OCI-LY7 (cell line): ENCODE measurements around the gene TXNIP. TPM values are rescaled to one million over a fixed set of nuclear protein-coding genes. Genes with fewer than 3 reads are reported as not detected.

ENCODE experiments used
- BruUV-seq: library from RNA; stranded (reverse); fragments of 400-500 nt; replicated peaks from 2 replicates; lab custom pipeline; 2021; lab: Mats Ljungman, UMichigan
- CTCF ChIA-PET: fragments of 300-600 bp; sonication (Branson Sonifier 250); formaldehyde crosslinking; loops from one replicate; lab custom pipeline; 2022; ENCODE audit warnings: antibody characterized with exemption; ENCODE audit not compliant: unreplicated experiment; lab: Charles Lee
- POLR2A ChIA-PET: fragments of 300-600 bp; sonication (Branson Sonifier 250); formaldehyde crosslinking; loops from one replicate; lab custom pipeline; 2022; ENCODE audit warnings: antibody characterized with exemption; lab: Charles Lee
- DNase-seq: peaks from one replicate; pipeline ENCODE4 v3.0.0-alpha.2; 2015; ENCODE audit warnings: low spot score
- H2AFZ ChIP-seq: fragments of 200-600 bp; sonication (generic), shearing (Covaris generic); 2 replicates; pipeline ENCODE4 v1.6.1; 2014; ENCODE audit warnings: mild to moderate bottlenecking, antibody characterized with exemption, low read length, moderate library complexity
- H3K27ac ChIP-seq: fragments of 200-600 bp; sonication (generic); 2 replicates; pipeline ENCODE4 v1.5.1; 2014; ENCODE audit warnings: mixed run types, low read depth, mild to moderate bottlenecking, moderate library complexity, low read length, inconsistent platforms; ENCODE audit not compliant: poor library complexity, severe bottlenecking
- H3K36me3 ChIP-seq: fragments of 200-600 bp; sonication (generic); 2 replicates; pipeline ENCODE4 v1.6.1; 2014; ENCODE audit warnings: mild to moderate bottlenecking, antibody characterized with exemption, low read length, moderate library complexity, mixed read lengths; ENCODE audit not compliant: insufficient read depth
- H3K4me1 ChIP-seq: fragments of 200-600 bp; sonication (generic); 2 replicates; pipeline ENCODE4 v1.5.1; 2014; ENCODE audit warnings: mild to moderate bottlenecking, low read length; ENCODE audit not compliant: insufficient read depth, poor library complexity, severe bottlenecking
- H3K4me2 ChIP-seq: fragments of 200-600 bp; sonication (generic); 2 replicates; pipeline ENCODE4 v1.6.1; 2014; ENCODE audit warnings: mild to moderate bottlenecking, low read length
- H3K4me3 ChIP-seq: fragments of 200-600 bp; sonication (generic); 2 replicates; pipeline ENCODE4 v1.5.1; 2014; ENCODE audit warnings: mild to moderate bottlenecking, low read depth, low read length; ENCODE audit not compliant: poor library complexity, severe bottlenecking
- H3K79me2 ChIP-seq: fragments of 200-600 bp; sonication (generic); 2 replicates; pipeline ENCODE4 v1.6.1; 2016; ENCODE audit warnings: low read depth, mild to moderate bottlenecking, low read length, moderate library complexity, mixed read lengths; ENCODE audit not compliant: insufficient read depth
- H3K9me2 ChIP-seq: fragments of 200-600 bp; sonication (generic); 2 replicates; pipeline ENCODE4 v1.6.1; 2016; ENCODE audit warnings: mild to moderate bottlenecking, low read length, mixed read lengths; ENCODE audit not compliant: insufficient read depth
- H3K9me3 ChIP-seq: fragments of 200-600 bp; sonication (generic); 2 replicates; pipeline ENCODE4 v1.6.1; 2014; ENCODE audit warnings: mild to moderate bottlenecking, mixed run types, low read length, mixed read lengths
- H4K20me1 ChIP-seq: fragments of 200-600 bp; sonication (generic); 2 replicates; pipeline ENCODE4 v1.6.1; 2014; ENCODE audit warnings: mild to moderate bottlenecking, antibody characterized with exemption, low read length, moderate library complexity, mixed read lengths; ENCODE audit not compliant: insufficient read depth
- EZH2phosphoT487 ChIP-seq: fragments of 200-600 bp; sonication (generic); IDR thresholded peaks from 2 replicates; pipeline ENCODE4 v1.6.1; 2018; ENCODE audit warnings: low read depth, borderline replicate concordance, mild to moderate bottlenecking, mixed run types, antibody characterized with exemption, low read length, moderate library complexity, mixed read lengths
- intact Hi-C: fragments of 100-400 bp; cut with micrococcal nuclease; formaldehyde crosslinking; loops from one replicate; pipeline ENCODE4 v1.10.0; 2022; ENCODE audit not compliant: unreplicated experiment
- total RNA-seq, 2 experiments: library from RNA; depleted of rRNA in 1 of 2; stranded (reverse); fragments of >200 nt in 1 of 2; shearing (Covaris generic) in 1 of 2; gene quantifications; 2 replicates each; pipeline ENCODE4 v1.2.3, GENCODE V29; 2014 to 2022
- TF ChIP-seq, protein P1 (sequence below): fragments of 200-600 bp; sonication (generic); conservative IDR thresholded peaks from 2 replicates; pipeline ENCODE4 v1.5.1; 2014; ENCODE audit warnings: mild to moderate bottlenecking, antibody characterized with exemption, low read length, moderate library complexity, mixed read lengths

The TXNIP gene
- total RNA-seq, 2 experiments from 2014 or later = 50.3 to 144 TPM

GRCh38 chr1:145999321-146000024 is 3.1 kb upstream of the TXNIP start:
- Histone ChIP-seq H3K27ac (peak overlapping the region; percentile 41), H3K79me2 (peaks cover 31% of the 10 kb centered on the region; the same call in 1 of the 2 replicates), H3K4me2 (peak overlapping the region; percentile 28; the same call in 1 of the 2 replicates), H4K20me1 (no peaks in the 10 kb centered on the region), H3K36me3 (peaks cover 15% of the 10 kb centered on the region), H3K9me3 (no peaks in the 10 kb centered on the region), H2AFZ (peak overlapping the region; percentile 79; the same call in 1 of the 2 replicates), H3K9me2 (no peaks in the 10 kb centered on the region), H3K4me1 (peaks cover 39% of the 10 kb centered on the region), H3K4me3 (no peak overlapping the region)
- TF ChIP-seq, protein P1, sequence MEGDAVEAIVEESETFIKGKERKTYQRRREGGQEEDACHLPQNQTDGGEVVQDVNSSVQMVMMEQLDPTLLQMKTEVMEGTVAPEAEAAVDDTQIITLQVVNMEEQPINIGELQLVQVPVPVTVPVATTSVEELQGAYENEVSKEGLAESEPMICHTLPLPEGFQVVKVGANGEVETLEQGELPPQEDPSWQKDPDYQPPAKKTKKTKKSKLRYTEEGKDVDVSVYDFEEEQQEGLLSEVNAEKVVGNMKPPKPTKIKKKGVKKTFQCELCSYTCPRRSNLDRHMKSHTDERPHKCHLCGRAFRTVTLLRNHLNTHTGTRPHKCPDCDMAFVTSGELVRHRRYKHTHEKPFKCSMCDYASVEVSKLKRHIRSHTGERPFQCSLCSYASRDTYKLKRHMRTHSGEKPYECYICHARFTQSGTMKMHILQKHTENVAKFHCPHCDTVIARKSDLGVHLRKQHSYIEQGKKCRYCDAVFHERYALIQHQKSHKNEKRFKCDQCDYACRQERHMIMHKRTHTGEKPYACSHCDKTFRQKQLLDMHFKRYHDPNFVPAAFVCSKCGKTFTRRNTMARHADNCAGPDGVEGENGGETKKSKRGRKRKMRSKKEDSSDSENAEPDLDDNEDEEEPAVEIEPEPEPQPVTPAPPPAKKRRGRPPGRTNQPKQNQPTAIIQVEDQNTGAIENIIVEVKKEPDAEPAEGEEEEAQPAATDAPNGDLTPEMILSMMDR = no peak
- CTCF ChIA-PET = no interaction called here
- no TSS peak for BruUV-seq
- intact Hi-C loops = loop anchor here (5.0 kb wide), 1 partner anchor 72 kb away; the partner anchor contains the start of gene RBM8A
- peak; percentile 46 for DNase-seq
- POLR2A ChIA-PET = interaction anchor here (0.5 to 0.6 kb wide), 2 partner anchors 29 to 72 kb away, joined by 3 to 5 read pairs; no protein-coding TSS in a partner anchor

- H3K79me2 ChIP-seq = peaks cover 32% of the 10 kb centered on the region; the same call in 1 of the 2 replicates
- intact Hi-C loops = loop anchor here (2.0 to 5.0 kb wide), 2 partner anchors 39 to 70 kb away; partner anchors contain the start of gene RBM8A
Measured at GRCh38 chr1:145997718-145998023, 1.3 kb upstream of the TXNIP start.

More at GRCh38 chr1:145997718-145998023, 1.3 kb upstream of the TXNIP start:
- H3K4me1 ChIP-seq = peaks cover 50% of the 10 kb centered on the region
- no peaks in the 10 kb centered on the region for H3K9me2 ChIP-seq
- H3K9me3 ChIP-seq = no peaks in the 10 kb centered on the region
- H3K4me3 ChIP-seq = peak overlapping the region; percentile 81
- BruUV-seq = no TSS peak
- H4K20me1 ChIP-seq = no peaks in the 10 kb centered on the region
- H2AFZ ChIP-seq = peak overlapping the region; percentile 67; the same call in 1 of the 2 replicates
- peaks cover 33% of the 10 kb centered on the region for H3K36me3 ChIP-seq
- peak overlapping the region; percentile 81 for H3K27ac ChIP-seq
- POLR2A ChIA-PET = interaction anchor here (0.5 to 8.3 kb wide), 8 partner anchors 9 to 139 kb away, joined by 3 to 67 read pairs (median 4); partner anchors contain the start of genes ANKRD34A, LIX1L, PIAS3 and POLR3GL
- CTCF ChIA-PET = interaction anchor here (1.0 to 2.6 kb wide), 2 partner anchors 19 to 33 kb away, joined by 3 to 10 read pairs; partner anchors contain the start of genes ANKRD34A and POLR3GL
- TF ChIP-seq, protein P1 = 0 out of 2 replicates have a peak, but pooled peaks have one; percentile 22
- TF ChIP-seq EZH2phosphoT487 = no peak
- peak overlapping the region; percentile 97 for H3K4me2 ChIP-seq
- no peak for DNase-seq
